ENCODE results near the gene CLCC1.

- no peak for TF ChIP-seq SUZ12 (IDR thresholded peaks at IDR 0.05; ENCODE audit: extremely low read depth, insufficient read depth, insufficient read length)
- no peak for TF ChIP-seq YY1 (IDR thresholded peaks at IDR 0.05; ENCODE audit: insufficient read depth, insufficient read length)
- TF ChIP-seq ZNF274 (IDR thresholded peaks at IDR 0.05; ENCODE audit: low read depth, low read length), result no peak
Measured at GRCh38 chr1:108957888-108958287, 5.4 kb downstream of the CLCC1 start.

Measured in NT2/D1 (cell line).